GM13977 (cell line): ENCODE measurements around the gene UBA7.

ENCODE experiments used
- DNase-seq: peaks from one replicate; pipeline ENCODE4 v3.0.0; 2012; ENCODE audit warnings: low spot score
- CTCF ChIP-seq: IDR thresholded peaks from 2 replicates; pipeline ENCODE4 v1.5.1; 2012; ENCODE audit warnings: mild to moderate bottlenecking, control low read depth; ENCODE audit not compliant: insufficient read depth; ENCODE audit errors: extremely low read depth, missing control alignments
- in situ Hi-C: fragments of 300-500 bp; cut with MboI; formaldehyde crosslinking; loops from one replicate; pipeline ENCODE4 v1.12.0; 2022; ENCODE audit warnings: low sequenced_read_pairs, low pct_unique_long_range_greater_than_20kb, mixed read lengths, inconsistent platforms; ENCODE audit not compliant: unreplicated experiment

The UBA7 gene

GRCh38 chr3:49805367-49805782 is 8.4 kb downstream of the UBA7 start:
- TF ChIP-seq CTCF: no peak
- in situ Hi-C loops: no loop called here
- no peak for DNase-seq

- in situ Hi-C loops: no loop called here
- TF ChIP-seq CTCF: no peak
- DNase-seq: no peak
Measured at GRCh38 chr3:49804141-49805041, 9.4 kb downstream of the UBA7 start.

- DNase-seq: peak; percentile 58
- TF ChIP-seq CTCF: no peak
- in situ Hi-C loops: no loop called here
Measured at GRCh38 chr3:49803465-49804140, 10.2 kb downstream of the UBA7 start.

GRCh38 chr3:49802719-49803464 is 10.9 kb downstream of the UBA7 start, which contains the start of gene INKA1:
TSS of gene INKA1 (plus strand) at chr3:49803261. CDS start at chr3:49803393, 132 bp downstream.
- TF ChIP-seq CTCF: peak; percentile 96
- in situ Hi-C loops: no loop called here
- DNase-seq: peak; percentile 93

GRCh38 chr3:49801160-49801559 is 12.6 kb downstream of the UBA7 start:
- no peak for TF ChIP-seq CTCF
- in situ Hi-C loops: no loop called here
- DNase-seq: no peak

- TF ChIP-seq CTCF: no peak
- DNase-seq: no peak
- in situ Hi-C loops: no loop called here
Measured at GRCh38 chr3:49799761-49800160, 14.0 kb downstream of the UBA7 start, which contains the start of gene CDHR4. TSS of gene CDHR4 (minus strand) at chr3:49799873. CDS start at chr3:49799812, 61 bp downstream.
